Upper lobe of left lung (tissue), 6 donors: ENCODE data around the gene SETBP1. TPM values are rescaled to one million over a fixed set of nuclear protein-coding genes. Genes with fewer than 3 reads are reported as not detected.

ENCODE experiments used
- ATAC-seq, 2 donors: fragments of 200-7000 bp; cut with Tn5 transposase; one replicate each; pipeline ENCODE4 v1.9.1; 2022; ENCODE audit warnings: mild to moderate bottlenecking in 2 of 2, moderate library complexity in 2 of 2; ENCODE audit not compliant: low FRiP score in 2 of 2
- DNase-seq, 2 donors: peaks; one replicate each; pipeline ENCODE4 v3.0.0-alpha.2; 2019 to 2020
- H3K27ac ChIP-seq, 4 donors: fragments of 200-600 bp; sonication (generic); one replicate each; pipeline ENCODE4 v1.5.1; 2016 to 2019
- H3K27me3 ChIP-seq, 4 donors: fragments of 200-600 bp; sonication (generic); one replicate each; pipeline ENCODE4 v1.5.1; 2017 to 2019
- H3K36me3 ChIP-seq, 4 donors: fragments of 200-600 bp; sonication (generic); one replicate each; pipeline ENCODE4 v1.5.1; 2016 to 2019
- H3K4me1 ChIP-seq, 4 donors: fragments of 200-600 bp; sonication (generic); one replicate each; pipeline ENCODE4 v1.5.1; 2018 to 2019
- H3K4me3 ChIP-seq, 4 donors: fragments of 200-600 bp; sonication (generic); one replicate each; pipeline ENCODE4 v1.5.1; 2017 to 2019; ENCODE audit warnings: mild to moderate bottlenecking in 2 of 4, moderate library complexity in 1 of 4
- H3K9me3 ChIP-seq, 4 donors: fragments of 200-600 bp; sonication (generic); one replicate each; pipeline ENCODE4 v1.5.1; 2018 to 2019
- CTCF ChIP-seq, 6 experiments: fragments of 450-650 bp in 4 of 6; fragments of 200-600 bp in 2 of 6; sonication (generic) in 2 of 6; IDR thresholded peaks; one replicate each; pipeline ENCODE4 v1.5.1; 2016 to 2019; ENCODE audit warnings: antibody characterized with exemption in 6 of 6
- EP300 ChIP-seq, 4 donors: sonication (generic); formaldehyde crosslinking; IDR thresholded peaks; one replicate each; pipeline ENCODE4 v1.5.1; 2017; ENCODE audit warnings: antibody characterized with exemption in 4 of 4, control low read depth in 2 of 4
- POLR2A ChIP-seq, 4 donors: fragments of 450-650 bp; IDR thresholded peaks; one replicate each; pipeline ENCODE4 v1.5.1; 2016 to 2017; ENCODE audit warnings: antibody characterized with exemption in 4 of 4, mild to moderate bottlenecking in 2 of 4
- POLR2AphosphoS5 ChIP-seq, 2 donors: sonication (generic); formaldehyde crosslinking; IDR thresholded peaks; one replicate each; pipeline ENCODE4 v1.5.1; 2017; ENCODE audit warnings: antibody characterized with exemption in 2 of 2
- WGBS, 2 donors: methylation state at CpG; one replicate each; pipeline ENCODE4 v1.1.5; 2017 to 2018; 5-methylcytosine and 5-hydroxymethylcytosine counted together
- total RNA-seq, 6 donors: library from RNA; depleted of rRNA in 4 of 6; stranded (reverse); fragments of >200 nt in 4 of 6; gene quantifications; one replicate each; pipeline versions ENCODE4 v1.1.0 to v1.2.1, GENCODE V29; 2016 to 2021
- donor health status: DM: no; HTN: no; CAD: no; lungs with moderate emphysema.
- donor health status: DM: no; HTN: yes; CAD: no; lungs with severe emphysema.

SETBP1 gene
- total RNA-seq, 6 donors from 2014 or later: 11.7 to 38.8 (median 16.6) TPM

- H3K27ac ChIP-seq: no peak overlapping the region
- no peaks in the 10 kb centered on the region for H3K9me3 ChIP-seq
- H3K27me3 ChIP-seq: no peaks in the 10 kb centered on the region
- H3K4me3 ChIP-seq: no peak overlapping the region
- H3K36me3 ChIP-seq: no peaks in the 10 kb centered on the region
- H3K4me1 ChIP-seq: no peaks in the 10 kb centered on the region
- DNase-seq (no peak), ATAC-seq (no peak)
- TF ChIP-seq POLR2AphosphoS5 (IDR thresholded peaks at IDR 0.05) (no peak), CTCF (IDR thresholded peaks at IDR 0.05) (no peak), EP300 (IDR thresholded peaks at IDR 0.05) (no peak), POLR2A (IDR thresholded peaks at IDR 0.05) (no peak)
These were observed 197.6 kb downstream of the SETBP1 start for GRCh38 chr18:44878335-44878734.

DNA sequence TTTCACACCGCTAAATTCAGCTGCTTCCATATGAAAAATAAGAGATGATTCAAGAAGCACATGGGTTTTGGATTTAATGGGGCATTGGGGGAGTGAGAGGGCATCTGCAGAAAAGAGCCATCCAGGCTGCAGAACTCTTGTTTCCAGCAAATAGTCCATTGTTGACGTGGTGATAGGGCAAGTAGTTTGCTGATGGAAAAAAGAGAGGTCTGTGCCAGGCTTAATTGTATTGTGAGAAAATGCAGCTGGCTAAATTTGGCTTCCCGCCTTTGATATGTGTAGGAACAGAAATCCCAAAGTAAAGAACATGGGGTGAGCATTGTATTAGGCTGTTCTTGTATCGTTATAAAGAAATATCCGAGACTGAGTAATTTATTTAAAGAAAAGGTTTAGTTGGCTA, 199.5 kb downstream of the SETBP1 start:
- 87 to 88% methylated on average over 5 of the region's 5 CpGs for WGBS, 2 donors
- H3K27me3 ChIP-seq: no peaks in the 10 kb centered on the region
- H3K36me3 ChIP-seq: no peaks in the 10 kb centered on the region
- H3K4me3 ChIP-seq: no peak overlapping the region
- H3K27ac ChIP-seq: no peak overlapping the region
- H3K4me1 ChIP-seq: no peaks in the 10 kb centered on the region
- no peaks in the 10 kb centered on the region for H3K9me3 ChIP-seq
- TF ChIP-seq EP300 (IDR thresholded peaks at IDR 0.05) (no peak), POLR2AphosphoS5 (IDR thresholded peaks at IDR 0.05) (no peak), POLR2A (IDR thresholded peaks at IDR 0.05) (no peak), CTCF (IDR thresholded peaks at IDR 0.05) (no peak)
- ATAC-seq (no peak), DNase-seq (no peak)

- DNase-seq: no peak
- no peak overlapping the region for H3K4me3 ChIP-seq
- WGBS, 2 donors: 89 to 92% methylated on average over 9 of the region's 9 CpGs
- H3K9me3 ChIP-seq: no peaks in the 10 kb centered on the region
- H3K36me3 ChIP-seq: no peaks in the 10 kb centered on the region
- no peak for TF ChIP-seq CTCF (IDR thresholded peaks at IDR 0.05)
- TF ChIP-seq EP300 (IDR thresholded peaks at IDR 0.05): no peak
- TF ChIP-seq POLR2AphosphoS5 (IDR thresholded peaks at IDR 0.05): no peak
- no peak for TF ChIP-seq POLR2A (IDR thresholded peaks at IDR 0.05)
- no peaks in the 10 kb centered on the region for H3K4me1 ChIP-seq
- H3K27ac ChIP-seq: no peak overlapping the region
- H3K27me3 ChIP-seq: no peaks in the 10 kb centered on the region
- ATAC-seq: no peak
These were observed 200.9 kb downstream of the SETBP1 start for GRCh38 chr18:44881461-44882162.

DNA sequence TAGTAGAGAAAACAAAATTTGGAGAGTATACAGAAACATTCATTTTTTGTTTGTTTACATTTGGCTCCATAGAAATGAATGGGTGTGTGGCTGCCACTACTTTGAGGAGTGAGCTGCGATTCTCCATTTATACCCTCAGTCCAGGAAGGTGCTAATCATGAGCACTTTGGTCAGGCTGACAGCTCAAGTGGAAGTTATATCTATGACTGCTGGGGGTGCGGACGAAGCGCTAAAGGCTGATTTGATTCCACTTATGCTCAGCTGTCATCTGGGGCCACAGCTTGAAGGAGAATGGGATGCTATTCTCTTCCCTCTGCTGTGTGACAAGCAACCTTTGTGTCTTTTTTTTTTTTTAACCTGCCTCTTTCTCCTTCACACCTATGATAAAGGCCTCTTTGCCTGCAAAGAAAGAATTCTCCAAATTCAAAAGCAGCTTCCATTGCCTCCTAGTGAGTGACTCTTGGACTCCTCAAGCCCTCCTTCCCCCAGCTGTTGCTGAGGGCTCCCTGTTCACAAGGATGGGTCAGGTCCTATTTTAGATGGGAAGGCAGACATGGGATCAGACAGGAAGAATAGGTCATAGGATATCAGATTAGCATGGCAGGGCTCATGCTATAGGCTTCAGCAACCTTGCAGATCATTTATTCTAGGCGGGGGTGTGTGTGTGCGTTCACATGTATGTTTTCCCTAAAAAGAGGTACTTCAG, 201.6 kb downstream of the SETBP1 start:
- Histone ChIP-seq H3K27ac (no peak overlapping the region), H3K27me3 (no peaks in the 10 kb centered on the region), H3K9me3 (no peaks in the 10 kb centered on the region), H3K4me1 (no peaks in the 10 kb centered on the region), H3K4me3 (no peak overlapping the region), H3K36me3 (no peaks in the 10 kb centered on the region)
- TF ChIP-seq EP300 (IDR thresholded peaks at IDR 0.05) (no peak), POLR2A (IDR thresholded peaks at IDR 0.05) (no peak), POLR2AphosphoS5 (IDR thresholded peaks at IDR 0.05) (no peak), CTCF (IDR thresholded peaks at IDR 0.05) (no peak)
- 77 to 90% methylated on average over 6 of the region's 6 CpGs for WGBS, 2 donors
- DNase-seq (no peak), ATAC-seq (no peak)
